Measurements from ENCODE around the gene ZNF423. TPM values are rescaled to one million over a fixed set of nuclear protein-coding genes. Genes with fewer than 3 reads are reported as not detected.

Gene ZNF423
- total and polyA plus RNA-seq, 2 experiments from 2014 or later, result 0.43 to 0.49 TPM

DNA sequence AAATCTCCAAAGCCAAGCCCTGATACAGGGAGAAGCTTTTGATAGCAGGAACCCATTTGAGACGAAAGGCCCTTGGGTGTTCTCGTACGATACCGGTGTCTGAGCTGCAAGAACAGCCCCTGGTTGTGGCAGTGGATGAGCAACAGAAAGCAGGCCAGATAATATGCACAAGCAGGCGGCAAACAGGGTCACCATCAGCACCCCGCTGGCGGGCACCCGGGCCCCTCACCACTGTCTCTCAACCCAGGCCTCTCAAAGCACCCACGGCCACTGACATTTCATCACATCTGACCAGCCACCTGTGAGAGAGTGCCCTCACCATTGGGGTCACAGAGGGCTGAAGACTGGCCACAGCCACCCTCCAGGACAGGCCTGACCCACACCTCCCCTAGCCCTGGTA lies 252.0 kb downstream of the ZNF423 start:
- no peak for DNase-seq
- TF ChIP-seq EZH2phosphoT487 (IDR thresholded peaks at IDR 0.05; ENCODE audit: insufficient read depth, low read depth), result no peak
- H3K4me3 ChIP-seq, result no peak overlapping the region

DNA sequence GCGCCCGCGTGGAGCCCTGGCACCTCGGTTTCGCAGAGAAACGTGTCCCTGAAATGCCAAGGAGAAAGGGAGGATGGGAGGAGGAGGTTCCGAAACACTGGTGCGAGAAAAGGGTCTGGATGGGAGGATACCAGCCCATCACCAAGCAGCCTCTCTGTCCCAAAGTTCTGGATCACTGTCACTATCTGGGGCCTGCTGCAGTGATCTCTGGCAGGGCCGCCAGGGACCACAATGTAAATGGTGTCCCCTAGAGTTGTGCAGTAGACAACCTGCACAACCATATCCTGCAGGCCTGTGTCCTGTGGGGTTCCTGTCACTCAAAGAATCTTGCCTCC lies 253.0 kb downstream of the ZNF423 start:
- no peaks in the 10 kb centered on the region for H3K9me3 ChIP-seq (ENCODE audit: low read depth)
- H3K9ac ChIP-seq, result no peak overlapping the region
- in situ Hi-C loops (cut with MboI), result no loop called here
- H3F3A ChIP-seq (ENCODE audit: insufficient read depth), result no peaks in the 10 kb centered on the region
- H4K20me1 ChIP-seq (ENCODE audit: insufficient read depth), result no peaks in the 10 kb centered on the region
- H3K4me2 ChIP-seq (ENCODE audit: unreplicated experiment), result no peak overlapping the region
- TF ChIP-seq EZH2phosphoT487 (IDR thresholded peaks at IDR 0.05; ENCODE audit: insufficient read depth, low read depth) (no peak), EZH2 (IDR thresholded peaks at IDR 0.05; ENCODE audit: insufficient read depth, poor library complexity, severe bottlenecking) (no peak)
- H3K4me3 ChIP-seq, result no peak overlapping the region
- no peak for DNase-seq
- H3K9me2 ChIP-seq (ENCODE audit: insufficient read depth), result no peaks in the 10 kb centered on the region
- 71 to 78% methylated on average over 9 of the region's 9 CpGs for WGBS, 2 experiments (ENCODE audit: low coverage in 1 of 2, low lambda C conversion rate in 2 of 2, missing lambda C conversion rate in 2 of 2)
- H3K4me1 ChIP-seq (ENCODE audit: insufficient read depth), result no peaks in the 10 kb centered on the region
- no peak overlapping the region for H3K27ac ChIP-seq
- no peaks in the 10 kb centered on the region for H3K36me3 ChIP-seq (ENCODE audit: low read depth)
- no peaks in the 10 kb centered on the region for H3K27me3 ChIP-seq (replicated peaks; ENCODE audit: insufficient read depth)
- no peak overlapping the region for H2AFZ ChIP-seq
- H3K79me2 ChIP-seq (ENCODE audit: insufficient read depth), result no peaks in the 10 kb centered on the region

More for the DNA sequence above, 252.0 kb downstream of the ZNF423 start:
- no peak overlapping the region for H3K27ac ChIP-seq
- no peaks in the 10 kb centered on the region for H3K79me2 ChIP-seq (ENCODE audit: insufficient read depth)
- no peaks in the 10 kb centered on the region for H4K20me1 ChIP-seq (ENCODE audit: insufficient read depth)
- no peak overlapping the region for H2AFZ ChIP-seq
- H3K9ac ChIP-seq, result no peak overlapping the region
- no peaks in the 10 kb centered on the region for H3K27me3 ChIP-seq (replicated peaks; ENCODE audit: insufficient read depth)
- 84 to 85% methylated on average over 9 of the region's 9 CpGs for WGBS, 2 experiments (ENCODE audit: low coverage in 1 of 2, low lambda C conversion rate in 2 of 2, missing lambda C conversion rate in 2 of 2)
- no peaks in the 10 kb centered on the region for H3K9me3 ChIP-seq (ENCODE audit: low read depth)
- H3K36me3 ChIP-seq (ENCODE audit: low read depth), result no peaks in the 10 kb centered on the region
- in situ Hi-C loops (cut with MboI), result no loop called here
- H3F3A ChIP-seq (ENCODE audit: insufficient read depth), result no peaks in the 10 kb centered on the region
- H3K4me2 ChIP-seq (ENCODE audit: unreplicated experiment), result no peak overlapping the region
- no peaks in the 10 kb centered on the region for H3K4me1 ChIP-seq (ENCODE audit: insufficient read depth)
- H3K9me2 ChIP-seq (ENCODE audit: insufficient read depth), result no peaks in the 10 kb centered on the region

DNA sequence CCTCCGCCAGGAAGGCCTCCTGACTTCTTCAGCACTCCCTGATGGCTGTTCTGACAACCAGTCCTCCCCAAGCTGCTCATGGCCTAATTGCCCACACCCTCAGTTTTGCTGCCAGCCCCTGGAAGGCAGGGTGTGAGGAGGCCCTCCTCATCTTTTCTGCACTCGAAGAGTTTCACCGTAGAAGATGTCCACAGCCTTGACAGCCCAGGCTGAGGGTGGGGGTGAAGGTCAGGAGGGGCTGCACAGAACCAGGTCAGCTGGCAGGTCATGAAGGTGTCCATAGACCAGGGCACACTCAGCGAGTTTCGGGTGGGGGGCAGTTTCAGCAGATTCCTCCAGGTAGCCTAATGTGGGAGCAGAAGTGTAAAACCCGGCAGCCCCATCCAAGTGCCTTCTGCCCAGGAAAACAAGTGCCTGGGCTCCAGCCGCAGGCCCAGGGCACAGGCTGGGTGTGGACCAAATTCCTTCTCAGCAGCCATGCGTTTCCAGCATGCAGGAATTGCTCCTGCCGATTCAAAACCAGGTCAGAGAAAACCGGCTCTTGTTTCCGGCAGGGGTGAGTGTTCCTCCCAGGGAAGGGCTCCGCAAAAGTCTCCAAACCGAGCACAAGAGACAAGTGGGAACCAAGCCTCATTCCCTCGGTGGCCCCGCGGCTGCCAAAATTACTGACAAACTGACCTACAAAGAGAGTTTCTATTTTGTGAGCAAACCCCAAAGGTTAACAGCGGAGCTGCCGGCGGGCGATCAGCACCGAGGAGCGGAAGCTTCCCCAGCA lies 253.5 kb downstream of the ZNF423 start:
- H3K4me3 ChIP-seq, result no peak overlapping the region
- no peak overlapping the region for H3K9ac ChIP-seq

DNA sequence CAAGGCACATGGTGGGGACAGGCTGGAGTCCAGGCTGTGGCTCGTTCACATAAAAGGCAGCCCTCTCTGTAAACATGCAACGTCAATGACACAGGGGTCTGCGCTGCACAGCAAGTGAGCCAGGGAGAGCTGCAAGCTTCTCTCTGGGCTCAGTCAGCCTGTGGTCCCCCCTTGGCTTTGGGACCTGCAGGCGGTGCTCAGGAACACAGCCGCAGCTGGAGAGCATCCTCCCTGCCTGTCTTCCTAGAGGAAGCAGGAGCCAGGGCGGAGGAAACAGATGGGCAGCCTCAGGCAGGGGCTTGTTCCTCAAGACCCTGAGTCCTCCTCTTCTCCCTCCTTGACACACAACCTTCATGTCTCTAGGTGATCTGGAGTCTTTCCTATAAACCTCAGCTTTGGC lies 254.3 kb downstream of the ZNF423 start:
- no peaks in the 10 kb centered on the region for H3K4me1 ChIP-seq (ENCODE audit: insufficient read depth)
- WGBS, 2 experiments (ENCODE audit: low coverage in 1 of 2, low lambda C conversion rate in 2 of 2, missing lambda C conversion rate in 2 of 2), result 74 to 83% methylated on average over 6 of the region's 6 CpGs
- in situ Hi-C loops (cut with MboI), result no loop called here

More for the DNA sequence above, 253.5 kb downstream of the ZNF423 start:
- TF ChIP-seq EZH2phosphoT487 (IDR thresholded peaks at IDR 0.05; ENCODE audit: insufficient read depth, low read depth), result no peak
- no peak for TF ChIP-seq EZH2 (IDR thresholded peaks at IDR 0.05; ENCODE audit: insufficient read depth, poor library complexity, severe bottlenecking)
- Histone ChIP-seq H2AFZ (no peak overlapping the region), H3K36me3 (ENCODE audit: low read depth) (no peaks in the 10 kb centered on the region), H3K79me2 (ENCODE audit: insufficient read depth) (no peaks in the 10 kb centered on the region), H3K27me3 (replicated peaks; ENCODE audit: insufficient read depth) (no peaks in the 10 kb centered on the region), H3F3A (ENCODE audit: insufficient read depth) (no peaks in the 10 kb centered on the region), H3K4me1 (ENCODE audit: insufficient read depth) (no peaks in the 10 kb centered on the region), H3K27ac (no peak overlapping the region), H4K20me1 (ENCODE audit: insufficient read depth) (no peaks in the 10 kb centered on the region), H3K9me2 (ENCODE audit: insufficient read depth) (no peaks in the 10 kb centered on the region), H3K9me3 (ENCODE audit: low read depth) (no peaks in the 10 kb centered on the region), H3K4me2 (ENCODE audit: unreplicated experiment) (no peak overlapping the region)
- WGBS, 2 experiments (ENCODE audit: low coverage in 1 of 2, low lambda C conversion rate in 2 of 2, missing lambda C conversion rate in 2 of 2), result 77% methylated on average over 22 of the region's 22 CpGs
- DNase-seq, result no peak
- in situ Hi-C loops (cut with MboI), result no loop called here

More for the DNA sequence above, 254.3 kb downstream of the ZNF423 start:
- H3K9ac ChIP-seq, result no peak overlapping the region
- no peak for DNase-seq
- no peaks in the 10 kb centered on the region for H4K20me1 ChIP-seq (ENCODE audit: insufficient read depth)
- H3K9me3 ChIP-seq (ENCODE audit: low read depth), result no peaks in the 10 kb centered on the region
- H3K4me3 ChIP-seq, result no peak overlapping the region
- H3K27ac ChIP-seq, result no peak overlapping the region
- H3K36me3 ChIP-seq (ENCODE audit: low read depth), result no peaks in the 10 kb centered on the region
- TF ChIP-seq EZH2 (IDR thresholded peaks at IDR 0.05; ENCODE audit: insufficient read depth, poor library complexity, severe bottlenecking) (no peak), EZH2phosphoT487 (IDR thresholded peaks at IDR 0.05; ENCODE audit: insufficient read depth, low read depth) (no peak)
- H3F3A ChIP-seq (ENCODE audit: insufficient read depth), result no peaks in the 10 kb centered on the region
- H2AFZ ChIP-seq, result no peak overlapping the region
- no peaks in the 10 kb centered on the region for H3K9me2 ChIP-seq (ENCODE audit: insufficient read depth)
- H3K79me2 ChIP-seq (ENCODE audit: insufficient read depth), result no peaks in the 10 kb centered on the region
- H3K4me2 ChIP-seq (ENCODE audit: unreplicated experiment), result no peak overlapping the region
- no peaks in the 10 kb centered on the region for H3K27me3 ChIP-seq (replicated peaks; ENCODE audit: insufficient read depth)

Measured in GM23248 (cell line).